Measurements from ENCODE around the gene CLK4.

Gene CLK4

DNA sequence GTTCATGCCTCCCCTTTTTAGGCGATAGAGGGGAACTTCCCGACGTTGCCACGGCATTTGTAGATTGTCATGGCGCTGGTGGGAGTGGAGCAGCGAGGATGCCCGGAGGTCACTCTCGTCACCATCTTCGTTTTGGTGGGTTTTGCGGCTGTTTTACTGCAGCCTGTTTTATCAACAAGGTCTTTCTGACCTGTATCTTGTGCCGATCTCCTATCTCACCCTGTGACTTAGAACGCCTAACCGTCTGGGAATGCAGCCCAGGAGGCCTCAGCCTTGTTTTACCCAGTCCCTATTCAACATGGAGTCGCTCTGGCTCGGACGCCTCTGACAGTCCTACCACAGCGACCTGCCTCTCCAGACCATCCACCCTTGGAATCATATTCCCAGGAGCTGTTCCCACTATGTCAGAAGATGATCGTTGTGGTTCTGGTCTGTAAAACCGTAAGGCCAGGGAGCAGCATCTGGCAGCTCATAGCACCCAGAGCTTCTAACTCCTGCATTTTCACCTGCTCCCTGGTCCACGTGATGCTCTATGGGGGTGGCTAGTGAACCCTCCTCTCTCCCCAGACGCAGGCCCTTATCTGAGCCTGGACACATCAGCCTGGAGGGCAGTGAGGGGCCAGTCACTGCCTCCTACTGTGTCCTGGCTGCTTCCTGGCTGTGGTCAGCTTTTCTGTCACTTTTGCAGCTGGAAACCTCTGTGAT, 35.1 kb upstream of the CLK4 start:
- H3K9ac ChIP-seq (ENCODE audit: low read depth, low read length) = no peak overlapping the region

DNA sequence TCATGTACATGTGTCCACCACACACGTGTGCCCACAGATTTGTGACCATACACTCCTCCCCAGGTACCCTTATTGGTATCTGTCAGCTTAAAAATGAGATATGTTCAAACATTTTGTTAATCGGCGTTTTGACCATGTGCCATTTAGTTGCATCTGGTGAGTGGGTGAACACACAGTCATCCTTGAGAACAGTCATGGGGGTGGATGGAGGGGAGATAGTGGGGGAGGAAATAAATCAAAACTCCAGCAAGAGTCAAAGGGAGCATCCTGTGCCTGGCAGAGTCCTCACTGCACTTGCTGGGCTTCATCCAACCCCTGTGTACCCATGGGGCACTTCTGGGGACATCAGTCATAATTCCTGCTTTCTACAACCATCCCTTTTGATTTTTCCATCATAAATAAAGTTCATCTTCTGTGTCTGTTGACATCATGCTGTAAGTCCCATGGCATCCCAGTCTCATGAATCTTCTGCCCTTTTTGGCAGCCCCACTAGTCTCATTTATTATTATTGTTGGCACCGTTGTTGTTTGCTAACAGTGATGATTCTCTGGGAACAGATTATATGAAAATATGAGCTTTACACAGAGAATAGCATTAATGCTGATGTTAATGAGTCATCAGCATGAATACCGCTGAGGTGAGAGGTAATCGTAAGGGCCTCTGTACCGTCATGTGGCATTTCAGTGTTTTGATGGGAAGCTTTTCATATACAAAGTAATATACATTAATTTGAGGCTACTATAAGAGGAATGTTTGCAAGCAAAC, 24.4 kb upstream of the CLK4 start:
- peak overlapping the region; percentile 62 for H3K4me2 ChIP-seq (ENCODE audit: low read length)
- H3K27me3 ChIP-seq (ENCODE audit: control insufficient read depth, insufficient read depth, low read length) = no peaks in the 10 kb centered on the region
- H3K36me3 ChIP-seq (ENCODE audit: insufficient read depth, low read length) = no peaks in the 10 kb centered on the region
- peaks cover 12% of the 10 kb centered on the region for H3K4me1 ChIP-seq (ENCODE audit: control insufficient read depth, insufficient read depth, low read length)
- peaks cover under 1% of the 10 kb centered on the region for H3K9me3 ChIP-seq (replicated peaks; ENCODE audit: low read length)
- peak overlapping the region; percentile 31 for H3K9ac ChIP-seq (ENCODE audit: low read depth, low read length)
- peak overlapping the region; percentile 54 for H3K4me3 ChIP-seq (ENCODE audit: low read length)

More for the DNA sequence above, 35.1 kb upstream of the CLK4 start:
- H3K4me3 ChIP-seq (ENCODE audit: low read length) = no peak overlapping the region
- no peaks in the 10 kb centered on the region for H3K27me3 ChIP-seq (ENCODE audit: control insufficient read depth, insufficient read depth, low read length)
- H3K9me3 ChIP-seq (replicated peaks; ENCODE audit: low read length) = peaks cover 13% of the 10 kb centered on the region
- no peaks in the 10 kb centered on the region for H3K4me1 ChIP-seq (ENCODE audit: control insufficient read depth, insufficient read depth, low read length)
- H3K36me3 ChIP-seq (ENCODE audit: insufficient read depth, low read length) = no peaks in the 10 kb centered on the region
- H3K4me2 ChIP-seq (ENCODE audit: low read length) = no peak overlapping the region

DNA sequence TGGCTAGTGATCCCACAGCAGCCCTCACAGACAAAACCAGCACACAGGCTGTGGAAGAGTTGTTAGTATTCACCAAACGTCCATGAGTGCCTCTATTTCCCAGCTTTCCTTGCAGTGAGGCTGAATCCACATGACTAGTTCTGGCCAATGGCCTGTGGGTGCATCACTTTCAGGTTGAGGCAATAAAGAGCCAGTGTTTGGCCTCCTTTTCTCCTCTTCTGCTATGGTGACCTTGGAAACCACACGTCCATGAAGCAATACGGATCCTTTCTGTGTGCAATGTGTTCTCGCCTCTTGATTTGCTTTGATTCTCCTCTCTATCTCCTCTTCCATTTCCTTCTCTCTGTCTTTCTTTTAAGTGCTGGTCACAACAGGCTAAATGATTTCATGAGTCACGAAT, 23.4 kb upstream of the CLK4 start:
- no peaks in the 10 kb centered on the region for H3K36me3 ChIP-seq (ENCODE audit: insufficient read depth, low read length)
- no peak overlapping the region for H3K4me3 ChIP-seq (ENCODE audit: low read length)
- H3K4me2 ChIP-seq (ENCODE audit: low read length) = no peak overlapping the region
- H3K9me3 ChIP-seq (replicated peaks; ENCODE audit: low read length) = no peaks in the 10 kb centered on the region
- H3K9ac ChIP-seq (ENCODE audit: low read depth, low read length) = no peak overlapping the region
- no peaks in the 10 kb centered on the region for H3K27me3 ChIP-seq (ENCODE audit: control insufficient read depth, insufficient read depth, low read length)
- peaks cover 12% of the 10 kb centered on the region for H3K4me1 ChIP-seq (ENCODE audit: control insufficient read depth, insufficient read depth, low read length)

DNA sequence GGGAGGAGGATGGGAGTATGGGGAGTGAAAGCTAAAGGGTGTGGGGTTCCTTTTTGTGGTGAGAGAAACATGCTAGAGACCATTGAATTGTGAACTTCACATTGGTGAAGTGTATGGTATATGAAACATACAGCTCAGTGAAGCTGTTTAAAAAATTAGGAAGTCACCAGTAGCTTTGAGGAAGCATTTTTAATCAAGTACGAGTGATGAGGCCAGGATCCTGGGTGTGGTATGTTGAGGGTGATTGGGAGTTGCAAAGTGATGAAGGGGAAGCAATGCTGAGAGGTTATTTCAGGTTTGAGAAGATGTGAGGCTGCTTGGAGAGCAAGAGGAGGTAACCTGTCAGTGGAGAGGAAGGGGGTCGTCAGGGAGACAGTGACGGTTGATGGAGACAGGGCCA, 22.7 kb upstream of the CLK4 start:
- Histone ChIP-seq H3K36me3 (ENCODE audit: insufficient read depth, low read length) (no peaks in the 10 kb centered on the region), H3K9ac (ENCODE audit: low read depth, low read length) (no peak overlapping the region), H3K27me3 (ENCODE audit: control insufficient read depth, insufficient read depth, low read length) (no peaks in the 10 kb centered on the region), H3K4me3 (ENCODE audit: low read length) (no peak overlapping the region), H3K9me3 (replicated peaks; ENCODE audit: low read length) (no peaks in the 10 kb centered on the region), H3K4me1 (ENCODE audit: control insufficient read depth, insufficient read depth, low read length) (peaks cover 12% of the 10 kb centered on the region), H3K4me2 (ENCODE audit: low read length) (no peak overlapping the region)

DNA sequence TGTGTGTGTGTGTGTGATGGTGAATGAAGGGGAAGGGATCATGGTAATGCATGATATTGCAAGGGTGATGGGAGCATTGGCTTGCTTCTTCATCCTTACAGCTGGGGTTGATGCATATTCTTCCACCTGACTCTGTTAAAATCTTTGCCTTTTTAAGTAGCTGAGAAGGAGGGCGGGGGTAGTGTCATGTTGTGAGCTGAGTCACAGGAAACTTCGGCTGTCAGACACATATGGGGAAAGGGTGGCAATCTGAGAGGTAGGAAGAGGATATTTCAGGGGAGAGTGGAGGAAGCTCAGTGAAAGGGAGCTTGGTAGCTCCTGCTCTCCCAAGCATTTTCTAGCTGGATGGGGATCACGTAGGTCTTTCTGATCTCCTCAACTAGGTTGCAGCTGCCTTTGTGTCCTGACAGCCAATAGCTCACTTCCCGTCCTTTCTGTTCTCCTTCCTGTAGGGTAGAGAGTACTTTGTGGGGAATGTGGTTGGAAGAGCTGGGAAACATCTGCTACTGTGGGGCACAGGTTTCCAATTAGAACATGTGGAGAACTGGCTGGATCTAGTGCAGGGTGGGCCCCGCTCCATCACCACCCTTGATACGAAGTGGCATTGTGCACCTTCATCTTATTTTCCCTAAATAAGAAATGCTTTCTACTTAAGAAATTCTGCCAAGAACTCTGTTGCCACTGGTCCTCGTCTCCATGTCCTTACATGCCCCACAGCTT, 18.1 kb upstream of the CLK4 start:
- no peak overlapping the region for H3K4me2 ChIP-seq (ENCODE audit: low read length)
- no peak overlapping the region for H3K4me3 ChIP-seq (ENCODE audit: low read length)
- no peaks in the 10 kb centered on the region for H3K36me3 ChIP-seq (ENCODE audit: insufficient read depth, low read length)
- no peaks in the 10 kb centered on the region for H3K9me3 ChIP-seq (replicated peaks; ENCODE audit: low read length)
- no peaks in the 10 kb centered on the region for H3K27me3 ChIP-seq (ENCODE audit: control insufficient read depth, insufficient read depth, low read length)
- peaks cover 6% of the 10 kb centered on the region for H3K4me1 ChIP-seq (ENCODE audit: control insufficient read depth, insufficient read depth, low read length)
- no peak overlapping the region for H3K9ac ChIP-seq (ENCODE audit: low read depth, low read length)

DNA sequence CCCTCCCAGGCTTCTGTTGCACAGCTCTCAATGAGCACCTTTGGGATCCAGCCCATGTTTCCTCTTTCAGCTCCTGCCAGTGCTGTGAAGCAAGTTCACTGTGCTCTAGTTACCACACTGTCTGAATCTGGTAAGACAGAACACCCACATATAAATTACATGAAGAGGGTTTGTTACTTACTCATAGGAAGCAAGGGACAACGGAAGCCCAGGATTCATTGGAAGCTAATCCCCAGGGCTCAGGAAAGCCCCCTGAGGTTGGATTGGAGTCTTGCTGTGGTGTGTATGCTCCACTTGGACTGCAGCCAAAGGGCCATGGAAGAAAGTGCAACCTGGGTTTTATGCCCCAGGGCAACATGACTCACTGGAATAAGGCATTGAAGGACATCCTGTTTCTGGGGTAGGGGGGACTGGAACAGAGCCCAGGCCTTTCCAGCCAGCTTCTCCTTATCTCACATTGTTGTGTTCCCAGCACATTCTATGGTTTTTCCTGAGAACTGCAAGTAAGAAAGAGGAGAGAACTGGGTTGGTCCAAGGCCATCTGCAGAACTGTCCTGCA, 15.6 kb upstream of the CLK4 start:
- H3K4me3 ChIP-seq (ENCODE audit: low read length) = peak overlapping the region; percentile 34
- H3K4me1 ChIP-seq (ENCODE audit: control insufficient read depth, insufficient read depth, low read length) = peaks cover 6% of the 10 kb centered on the region
- no peak overlapping the region for H3K4me2 ChIP-seq (ENCODE audit: low read length)
- H3K9ac ChIP-seq (ENCODE audit: low read depth, low read length) = no peak overlapping the region
- no peaks in the 10 kb centered on the region for H3K36me3 ChIP-seq (ENCODE audit: insufficient read depth, low read length)
- no peaks in the 10 kb centered on the region for H3K9me3 ChIP-seq (replicated peaks; ENCODE audit: low read length)
- no peaks in the 10 kb centered on the region for H3K27me3 ChIP-seq (ENCODE audit: control insufficient read depth, insufficient read depth, low read length)

DNA sequence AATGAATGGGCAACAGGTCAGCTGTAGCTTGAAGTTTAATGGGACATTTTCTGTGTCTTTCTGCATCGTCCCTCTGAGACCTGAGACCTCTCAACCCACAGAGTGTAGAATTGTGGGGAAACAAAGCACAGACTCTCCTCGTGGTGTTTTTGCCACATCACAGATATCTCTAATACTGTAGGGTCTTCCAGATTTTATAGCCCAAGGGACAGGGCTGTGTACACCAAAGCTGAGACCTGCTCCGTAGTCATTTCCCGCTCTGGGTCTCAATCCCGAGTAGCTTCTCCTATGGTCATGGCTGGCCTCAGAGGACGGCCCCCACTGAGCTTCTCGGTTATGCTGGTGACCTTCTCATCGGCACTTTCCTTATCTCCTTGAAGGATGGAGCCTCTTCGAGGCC, 14.9 kb upstream of the CLK4 start:
- peaks cover 6% of the 10 kb centered on the region for H3K4me1 ChIP-seq (ENCODE audit: control insufficient read depth, insufficient read depth, low read length)
- no peaks in the 10 kb centered on the region for H3K9me3 ChIP-seq (replicated peaks; ENCODE audit: low read length)
- H3K4me2 ChIP-seq (ENCODE audit: low read length) = no peak overlapping the region
- no peak overlapping the region for H3K9ac ChIP-seq (ENCODE audit: low read depth, low read length)
- H3K36me3 ChIP-seq (ENCODE audit: insufficient read depth, low read length) = no peaks in the 10 kb centered on the region
- H3K27me3 ChIP-seq (ENCODE audit: control insufficient read depth, insufficient read depth, low read length) = no peaks in the 10 kb centered on the region
- no peak overlapping the region for H3K4me3 ChIP-seq (ENCODE audit: low read length)

DNA sequence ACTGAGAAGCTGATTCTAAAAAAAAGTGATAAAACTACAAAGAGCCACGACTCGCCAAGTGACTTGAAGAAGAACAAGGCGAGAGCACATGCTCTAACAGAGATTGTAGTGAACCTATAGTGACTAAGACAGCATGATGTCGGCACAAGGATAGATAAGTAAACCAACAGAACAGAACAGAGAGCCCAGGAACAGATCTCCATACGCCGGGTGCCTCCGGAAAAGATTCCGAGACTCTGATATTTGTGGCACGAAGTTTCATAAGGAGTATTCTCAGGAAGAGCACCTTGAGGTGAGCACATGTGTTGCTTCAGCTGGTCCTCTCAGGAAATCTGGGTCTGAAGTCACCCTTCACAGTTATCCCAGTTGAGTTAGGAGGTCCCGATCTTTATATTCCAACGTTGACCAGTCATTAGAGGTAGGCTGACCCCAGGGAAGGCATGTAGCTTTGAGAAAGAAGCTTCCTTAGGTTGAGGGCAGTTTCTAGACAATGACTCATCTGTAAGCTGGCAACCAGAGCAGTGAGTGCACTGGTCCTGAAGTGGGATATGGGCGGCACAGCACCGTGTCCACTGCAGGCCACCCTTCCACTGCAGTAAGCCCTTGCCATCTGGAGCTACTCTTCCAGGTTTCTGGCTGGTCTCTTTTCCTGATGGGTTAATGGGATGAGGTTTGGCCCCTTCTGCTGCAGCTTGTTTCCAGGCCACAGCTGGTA, 13.6 kb upstream of the CLK4 start:
- H3K36me3 ChIP-seq (ENCODE audit: insufficient read depth, low read length) = no peaks in the 10 kb centered on the region
- no peak overlapping the region for H3K4me3 ChIP-seq (ENCODE audit: low read length)
- peaks cover 6% of the 10 kb centered on the region for H3K4me1 ChIP-seq (ENCODE audit: control insufficient read depth, insufficient read depth, low read length)
- no peak overlapping the region for H3K4me2 ChIP-seq (ENCODE audit: low read length)
- H3K9me3 ChIP-seq (replicated peaks; ENCODE audit: low read length) = no peaks in the 10 kb centered on the region
- no peak overlapping the region for H3K9ac ChIP-seq (ENCODE audit: low read depth, low read length)
- H3K27me3 ChIP-seq (ENCODE audit: control insufficient read depth, insufficient read depth, low read length) = no peaks in the 10 kb centered on the region

DNA sequence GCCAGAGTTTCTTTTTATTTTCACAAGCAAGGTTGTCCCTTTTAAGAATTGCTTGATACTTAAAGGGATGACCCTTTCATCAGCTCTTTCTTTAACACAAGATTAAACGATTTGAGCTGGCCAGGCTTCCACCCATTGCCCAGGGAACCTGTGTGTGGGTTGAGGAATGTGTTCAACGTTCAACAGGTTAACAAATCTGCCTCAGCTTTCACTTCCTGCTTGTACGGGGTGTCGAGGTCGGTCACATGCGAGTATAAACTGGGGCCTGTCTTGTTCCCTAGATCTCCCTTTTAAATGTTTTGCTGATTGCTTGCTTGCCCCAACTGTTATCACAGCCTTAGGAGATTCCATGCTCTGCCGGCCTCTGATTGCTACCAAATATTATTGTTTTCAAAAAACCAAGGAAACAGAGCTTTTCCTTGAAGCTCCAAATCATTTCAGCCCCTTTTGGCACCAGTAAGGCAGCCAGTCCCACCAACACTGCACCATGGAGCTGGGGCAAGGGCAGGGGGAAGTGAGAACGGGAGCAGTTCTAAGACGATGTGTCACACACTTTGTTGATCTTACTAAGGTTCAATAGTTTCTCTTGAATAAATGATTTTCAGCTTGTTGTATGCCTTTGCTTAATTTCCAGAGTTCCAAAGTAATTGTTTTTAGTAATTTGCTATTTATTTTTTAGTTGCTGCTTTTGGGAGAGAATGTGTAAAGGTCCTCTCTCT, 10.7 kb upstream of the CLK4 start:
- Histone ChIP-seq H3K4me1 (ENCODE audit: control insufficient read depth, insufficient read depth, low read length) (peaks cover 6% of the 10 kb centered on the region), H3K4me2 (ENCODE audit: low read length) (no peak overlapping the region), H3K36me3 (ENCODE audit: insufficient read depth, low read length) (no peaks in the 10 kb centered on the region), H3K9ac (ENCODE audit: low read depth, low read length) (no peak overlapping the region), H3K27me3 (ENCODE audit: control insufficient read depth, insufficient read depth, low read length) (no peaks in the 10 kb centered on the region), H3K9me3 (replicated peaks; ENCODE audit: low read length) (no peaks in the 10 kb centered on the region), H3K4me3 (ENCODE audit: low read length) (no peak overlapping the region)

DNA sequence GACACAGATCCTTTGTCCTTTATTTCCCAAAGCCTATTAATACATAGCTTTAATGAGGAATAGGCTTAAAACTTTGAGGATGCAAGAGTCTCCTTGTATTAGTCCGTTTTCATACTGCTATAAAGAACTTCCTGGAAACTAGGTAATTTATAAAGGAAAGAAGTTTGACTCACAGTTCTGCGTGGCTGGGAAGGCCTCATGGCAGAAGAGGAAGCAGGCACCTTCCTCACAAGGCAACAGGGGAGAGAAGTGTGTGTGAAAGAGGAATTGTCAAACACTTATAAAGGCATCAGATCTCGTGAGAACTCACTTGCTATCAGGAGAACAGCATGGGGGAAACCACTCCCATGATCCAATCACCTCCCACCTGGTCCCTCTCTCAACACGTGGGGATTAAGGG, 5.4 kb upstream of the CLK4 start:
- Histone ChIP-seq H3K27me3 (ENCODE audit: control insufficient read depth, insufficient read depth, low read length) (no peaks in the 10 kb centered on the region), H3K36me3 (ENCODE audit: insufficient read depth, low read length) (no peaks in the 10 kb centered on the region), H3K9me3 (replicated peaks; ENCODE audit: low read length) (no peaks in the 10 kb centered on the region), H3K4me1 (ENCODE audit: control insufficient read depth, insufficient read depth, low read length) (no peaks in the 10 kb centered on the region), H3K4me3 (ENCODE audit: low read length) (no peak overlapping the region), H3K9ac (ENCODE audit: low read depth, low read length) (no peak overlapping the region), H3K4me2 (ENCODE audit: low read length) (no peak overlapping the region)
